ENCODE data around the gene CALR.
"Not testable (repeated sequence)": the region's sequence is repeated elsewhere in the genome, so short reads cannot be mapped to it uniquely, and the experiment has no call there.

DNA sequence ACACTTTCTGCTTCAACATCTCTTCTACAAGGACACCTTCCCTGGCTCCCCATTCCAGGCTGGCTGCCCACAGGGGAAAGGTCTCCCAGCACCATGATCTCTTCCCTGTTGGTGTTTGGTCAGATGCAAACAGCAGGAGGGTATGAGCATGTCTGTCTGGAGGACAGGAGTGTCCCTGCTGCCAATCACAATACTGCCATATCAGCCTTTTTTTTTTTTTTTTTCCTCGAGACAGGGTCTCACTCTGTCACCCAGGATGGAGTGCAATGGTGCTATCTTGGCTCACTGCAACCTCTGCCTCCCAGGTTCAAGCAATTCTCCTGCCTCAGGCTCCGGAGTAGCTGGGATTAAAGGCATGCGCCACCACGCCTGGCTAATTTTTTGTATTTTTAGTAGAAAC lies 22.5 kb upstream of the CALR start:
- TF ChIP-seq, protein P1, sequence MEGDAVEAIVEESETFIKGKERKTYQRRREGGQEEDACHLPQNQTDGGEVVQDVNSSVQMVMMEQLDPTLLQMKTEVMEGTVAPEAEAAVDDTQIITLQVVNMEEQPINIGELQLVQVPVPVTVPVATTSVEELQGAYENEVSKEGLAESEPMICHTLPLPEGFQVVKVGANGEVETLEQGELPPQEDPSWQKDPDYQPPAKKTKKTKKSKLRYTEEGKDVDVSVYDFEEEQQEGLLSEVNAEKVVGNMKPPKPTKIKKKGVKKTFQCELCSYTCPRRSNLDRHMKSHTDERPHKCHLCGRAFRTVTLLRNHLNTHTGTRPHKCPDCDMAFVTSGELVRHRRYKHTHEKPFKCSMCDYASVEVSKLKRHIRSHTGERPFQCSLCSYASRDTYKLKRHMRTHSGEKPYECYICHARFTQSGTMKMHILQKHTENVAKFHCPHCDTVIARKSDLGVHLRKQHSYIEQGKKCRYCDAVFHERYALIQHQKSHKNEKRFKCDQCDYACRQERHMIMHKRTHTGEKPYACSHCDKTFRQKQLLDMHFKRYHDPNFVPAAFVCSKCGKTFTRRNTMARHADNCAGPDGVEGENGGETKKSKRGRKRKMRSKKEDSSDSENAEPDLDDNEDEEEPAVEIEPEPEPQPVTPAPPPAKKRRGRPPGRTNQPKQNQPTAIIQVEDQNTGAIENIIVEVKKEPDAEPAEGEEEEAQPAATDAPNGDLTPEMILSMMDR (IDR thresholded peaks at IDR 0.05; ENCODE audit: insufficient read depth, low read depth, low read length), result not testable (repeated sequence)
- not testable (repeated sequence) for TF ChIP-seq EZH2 (IDR thresholded peaks at IDR 0.05; ENCODE audit: insufficient read depth, low read length)

All from astrocyte (in vitro differentiated cells and primary cell).